GM18502 (cell line): ENCODE results near the gene SEC11C.
"Not testable (repeated sequence)": the region's sequence is repeated elsewhere in the genome, so short reads cannot be mapped to it uniquely, and the experiment has no call there.

Experiments
- ATAC-seq: cut with Tn5 transposase; IDR thresholded peaks from one replicate; pipeline ENCODE4 v1.9.1; 2021; ENCODE audit warnings: mild to moderate bottlenecking; ENCODE audit not compliant: unreplicated experiment, poor library complexity

Gene SEC11C

DNA sequence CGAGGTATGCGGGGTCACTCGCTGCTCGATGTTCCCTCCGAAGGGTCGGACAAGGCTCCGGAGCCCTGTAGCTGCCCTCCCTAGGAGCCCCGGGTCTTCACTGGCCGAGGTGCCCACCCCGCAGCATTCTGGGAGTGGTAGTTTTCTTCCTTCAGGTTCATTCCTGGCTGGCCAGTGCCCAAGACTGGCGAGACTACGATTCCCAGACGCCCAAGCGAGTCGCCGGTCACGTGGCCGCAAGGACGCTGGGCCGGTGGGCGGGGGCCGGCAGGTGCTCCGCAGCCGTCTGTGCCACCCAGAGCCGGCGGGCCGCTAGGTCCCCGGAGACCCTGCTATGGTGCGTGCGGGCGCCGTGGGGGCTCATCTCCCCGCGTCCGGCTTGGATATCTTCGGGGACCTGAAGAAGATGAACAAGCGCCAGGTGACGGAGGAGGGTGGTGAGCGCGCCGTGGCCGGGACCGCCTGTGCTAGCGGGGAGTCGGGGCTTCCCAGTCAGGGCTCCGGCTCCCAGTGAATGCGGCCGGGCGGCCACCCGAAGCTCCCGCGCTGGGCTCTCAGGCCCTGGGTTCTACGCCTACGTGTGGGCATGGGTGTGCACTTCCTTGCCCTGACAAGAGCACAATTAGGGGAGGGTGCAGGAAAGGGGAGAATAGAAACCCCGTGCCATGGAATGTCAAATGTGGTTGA is at the start of gene SEC11C:
SEC11C (plus strand) TSS at position 270 of the 687 bp plus-strand sequence; CDS start at position 335, 65 bp downstream.
- peak; percentile 82 for ATAC-seq

DNA sequence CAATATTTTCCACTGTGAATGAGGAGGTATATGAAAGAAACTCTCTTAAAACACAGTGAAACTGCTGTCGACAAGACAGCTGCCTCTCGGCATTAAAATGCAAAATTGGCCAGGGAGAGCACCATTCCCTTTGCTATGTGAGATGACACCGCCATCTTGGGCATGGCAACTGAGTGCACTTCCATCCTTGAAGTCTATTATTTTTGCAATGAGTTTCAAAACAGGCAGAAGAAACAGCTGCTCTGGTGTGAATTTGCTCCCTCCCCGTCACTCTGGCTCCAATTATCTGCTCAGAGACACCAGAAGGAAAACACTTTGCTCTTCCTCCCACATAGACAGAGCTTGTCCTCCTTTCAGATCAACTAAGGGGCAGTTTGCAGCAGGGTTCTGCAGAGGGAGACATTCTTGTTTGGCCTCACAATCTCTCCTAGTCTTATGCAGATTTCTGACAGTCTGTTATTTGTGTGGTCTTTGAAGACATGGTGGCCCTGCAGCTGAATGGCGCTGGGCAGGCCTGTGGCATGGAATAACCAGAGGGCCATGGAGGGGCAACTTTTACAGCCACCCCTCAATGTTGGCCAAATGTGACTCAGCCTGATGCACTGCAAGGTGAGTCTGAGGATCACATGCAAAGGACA is 48.6 kb upstream of the SEC11C start:
- no peak for ATAC-seq

DNA sequence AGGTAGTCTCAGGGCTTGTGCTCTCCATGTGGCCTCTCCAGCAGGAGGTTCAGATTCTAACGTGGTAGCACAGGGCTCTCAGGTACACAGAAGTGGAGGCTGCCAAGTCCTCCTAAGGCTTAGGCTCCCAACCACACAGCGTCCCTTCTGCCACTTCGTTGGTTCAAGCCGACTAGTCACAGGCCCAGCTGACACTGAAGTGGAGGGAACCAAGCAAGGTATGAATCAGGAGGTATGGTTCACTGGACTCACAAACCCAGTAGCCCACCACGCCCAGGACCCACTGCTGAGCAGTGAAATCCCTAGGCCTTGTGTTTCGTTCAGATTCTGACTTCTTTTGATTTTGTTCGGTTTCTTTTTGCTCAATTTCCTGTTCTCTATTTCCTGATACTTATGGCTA is 46.0 kb upstream of the SEC11C start:
- ATAC-seq = peak; percentile 54

DNA sequence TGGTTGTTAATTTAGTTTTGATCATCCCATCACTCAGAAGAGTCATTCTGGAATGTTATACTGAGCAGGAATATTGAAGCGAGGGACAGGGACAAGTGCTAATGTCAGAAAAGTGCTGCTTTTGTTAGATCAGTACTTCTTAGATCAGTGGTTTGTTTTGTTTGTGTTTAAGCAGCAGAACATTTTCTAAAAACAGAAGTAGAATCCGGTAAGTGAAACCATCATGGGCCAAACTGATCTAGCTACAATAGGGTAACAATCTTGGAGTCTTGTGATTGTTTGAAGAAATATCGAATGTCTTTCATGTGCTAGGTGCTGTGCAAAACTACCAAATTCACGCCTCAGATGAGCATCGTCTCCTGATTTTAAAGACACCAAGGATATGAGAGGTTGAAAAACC is 45.1 kb upstream of the SEC11C start:
- no peak for ATAC-seq

DNA sequence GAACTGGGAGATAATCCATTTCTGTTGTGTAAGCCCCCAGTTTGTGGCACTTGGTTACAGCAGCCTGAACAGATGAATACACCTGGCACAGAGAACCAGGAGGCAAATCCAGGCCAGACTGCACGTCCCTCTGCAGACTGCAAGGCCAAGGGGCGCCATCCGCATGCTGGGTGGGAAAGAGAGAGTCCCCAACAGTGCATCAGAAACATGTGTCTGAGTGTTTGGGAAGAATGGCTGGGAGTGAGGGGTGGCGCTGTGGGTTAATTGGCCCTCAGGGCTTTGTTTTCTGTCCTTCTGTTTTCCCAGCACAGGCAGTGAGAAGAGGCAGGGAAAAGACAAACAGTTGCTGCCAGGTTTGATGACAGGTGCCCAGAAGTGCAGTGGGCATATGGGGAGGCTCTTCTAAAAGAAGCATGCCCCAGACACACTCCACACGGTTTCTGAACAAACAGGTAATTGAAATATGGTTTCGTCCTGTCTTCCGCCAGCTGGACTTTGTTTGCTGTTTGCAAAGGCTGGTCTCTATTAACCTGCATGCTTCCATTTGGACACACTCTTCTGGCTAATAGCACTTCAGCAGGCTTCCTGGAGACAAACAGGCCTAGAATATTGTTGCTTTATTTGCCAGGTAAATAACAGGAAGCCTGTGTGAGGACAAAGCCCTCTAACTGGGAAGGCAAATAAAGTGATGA is 43.4 kb upstream of the SEC11C start:
- no peak for ATAC-seq

DNA sequence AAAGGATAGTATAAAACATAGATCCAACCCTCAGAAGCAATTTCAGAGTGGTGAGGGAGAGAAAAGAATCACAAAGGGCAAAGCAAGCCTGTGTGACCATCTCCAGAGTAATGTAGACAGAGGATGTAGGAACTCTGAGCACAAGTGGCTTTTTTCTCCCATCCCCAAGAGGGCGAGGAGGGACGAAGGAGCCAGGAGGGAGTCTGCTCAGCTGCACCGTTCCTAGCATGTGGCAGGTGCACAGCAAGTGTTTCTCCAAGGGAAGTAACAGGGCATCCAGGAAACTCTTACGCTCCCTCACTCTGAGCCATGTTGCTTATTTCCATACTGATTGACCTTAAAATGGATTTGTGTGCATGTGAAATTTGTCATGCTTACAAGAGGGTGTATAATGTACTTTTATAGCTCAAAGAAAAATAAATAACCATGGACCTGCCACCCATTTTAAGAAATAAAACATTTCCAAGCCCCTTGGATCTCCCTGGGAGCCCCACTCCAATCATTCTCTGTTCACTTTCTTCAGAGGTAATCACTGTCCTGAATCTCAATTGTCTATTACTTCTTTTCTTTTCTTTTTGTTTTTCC is 37.8 kb upstream of the SEC11C start:
- ATAC-seq = no peak

DNA sequence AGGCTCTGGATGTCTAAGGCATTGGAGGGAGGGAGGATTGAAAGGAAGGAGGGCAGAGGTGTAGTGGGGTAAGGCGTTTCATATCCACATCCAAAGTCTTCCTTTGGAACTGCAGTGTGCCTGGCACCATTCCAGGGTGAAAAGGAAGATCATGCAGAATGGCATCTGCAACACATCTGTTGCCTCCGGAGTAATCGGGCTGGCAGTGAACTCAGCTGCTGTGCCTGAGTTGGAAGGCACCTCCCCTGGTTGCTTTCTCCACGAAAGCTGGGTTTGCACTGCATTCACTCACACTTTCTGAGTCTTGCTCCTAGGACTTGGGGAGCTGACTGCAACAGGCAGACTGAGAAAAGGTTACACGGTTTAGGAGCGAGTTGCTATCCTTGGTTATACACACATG is 30.3 kb upstream of the SEC11C start:
- no peak for ATAC-seq

DNA sequence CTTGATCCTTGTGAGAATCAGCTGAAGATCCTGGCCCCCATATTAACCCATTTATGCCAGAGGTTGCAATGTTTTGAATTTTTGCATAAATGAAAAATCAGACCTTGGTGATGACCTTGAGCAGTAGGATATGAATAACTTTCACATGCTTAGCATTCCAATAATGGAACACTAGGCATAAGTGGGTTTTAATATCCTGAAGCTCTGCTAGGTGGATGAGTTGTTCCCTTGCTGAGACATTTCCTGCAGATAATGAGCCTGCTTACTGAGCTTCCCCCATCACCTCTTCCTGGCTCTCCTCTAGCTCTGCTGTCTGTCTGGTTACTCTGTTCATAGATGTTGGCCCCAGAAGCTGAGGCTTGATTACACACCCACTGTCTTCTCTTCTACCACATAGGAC is 25.5 kb upstream of the SEC11C start:
- ATAC-seq = no peak

DNA sequence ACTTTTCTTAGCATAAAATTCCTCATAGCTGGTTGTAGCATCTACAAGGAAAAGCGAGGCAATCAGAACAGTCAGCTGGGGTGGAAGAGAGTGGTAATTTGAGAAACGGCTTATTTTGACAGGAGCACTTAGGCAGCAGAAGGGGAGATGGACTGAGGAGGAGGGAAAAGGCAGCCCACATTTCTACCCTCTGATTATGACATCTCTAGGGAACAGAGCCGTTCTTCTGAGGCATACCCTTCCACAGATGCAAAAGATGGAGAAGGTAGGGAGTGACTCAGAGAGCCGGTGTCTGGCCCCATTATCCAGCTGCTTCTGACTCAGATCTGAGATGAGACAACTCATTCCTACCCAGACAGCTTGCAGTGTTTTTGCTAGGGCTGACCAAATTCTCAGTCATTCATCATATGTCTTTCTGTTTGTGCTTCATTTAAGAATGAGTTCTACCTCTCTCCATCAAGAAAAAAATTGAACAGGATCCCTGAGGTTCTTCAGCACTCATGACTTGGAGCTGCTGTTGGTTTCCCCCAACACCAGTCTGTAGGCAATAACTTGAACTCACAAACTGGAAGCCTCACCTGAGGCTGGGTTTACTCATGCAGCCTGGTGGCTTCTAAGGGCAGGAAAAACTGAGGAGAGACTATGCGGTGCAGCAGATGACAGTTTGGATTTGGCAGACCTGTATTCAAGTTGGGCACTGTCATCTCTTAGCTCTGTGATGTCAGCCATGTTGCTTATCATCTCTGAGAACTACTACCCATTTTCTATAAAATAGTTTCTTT is 15.9 kb upstream of the SEC11C start:
- peak; percentile 60 for ATAC-seq

DNA sequence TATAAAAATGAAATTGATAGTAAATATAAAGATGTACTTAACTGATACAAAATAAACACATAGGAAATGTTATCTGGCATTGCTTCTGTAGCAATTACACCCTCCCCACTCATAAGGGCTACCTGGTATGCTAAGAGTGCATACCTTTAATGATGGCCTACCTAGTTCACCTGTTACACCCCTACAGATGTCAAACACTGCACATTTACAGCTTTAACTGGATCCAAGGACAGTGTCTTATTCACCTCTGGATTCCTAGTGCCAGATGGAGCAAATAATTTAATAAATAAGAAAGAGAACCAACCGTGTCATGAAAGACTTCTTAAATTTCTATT is 15.3 kb upstream of the SEC11C start:
- ATAC-seq = no peak

DNA sequence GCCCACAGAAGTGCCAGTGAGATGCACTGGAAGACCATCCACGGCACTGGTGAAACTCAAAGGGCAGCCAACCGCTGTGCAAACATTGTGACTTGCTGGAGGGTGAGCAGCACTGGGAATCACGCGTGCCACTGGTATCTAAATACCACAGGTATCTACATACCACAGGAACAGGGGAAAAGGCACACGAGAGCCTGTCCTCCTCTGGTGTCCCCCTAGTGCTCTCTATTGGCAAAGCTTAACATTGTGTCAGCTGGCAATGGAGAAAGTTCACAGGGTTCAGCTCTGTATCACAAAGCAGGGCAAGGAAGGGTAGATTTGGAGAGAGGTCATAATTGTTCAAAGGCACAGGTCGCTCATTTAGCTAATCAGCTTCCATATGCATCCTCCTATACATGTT is 12.6 kb upstream of the SEC11C start:
- ATAC-seq = no peak

DNA sequence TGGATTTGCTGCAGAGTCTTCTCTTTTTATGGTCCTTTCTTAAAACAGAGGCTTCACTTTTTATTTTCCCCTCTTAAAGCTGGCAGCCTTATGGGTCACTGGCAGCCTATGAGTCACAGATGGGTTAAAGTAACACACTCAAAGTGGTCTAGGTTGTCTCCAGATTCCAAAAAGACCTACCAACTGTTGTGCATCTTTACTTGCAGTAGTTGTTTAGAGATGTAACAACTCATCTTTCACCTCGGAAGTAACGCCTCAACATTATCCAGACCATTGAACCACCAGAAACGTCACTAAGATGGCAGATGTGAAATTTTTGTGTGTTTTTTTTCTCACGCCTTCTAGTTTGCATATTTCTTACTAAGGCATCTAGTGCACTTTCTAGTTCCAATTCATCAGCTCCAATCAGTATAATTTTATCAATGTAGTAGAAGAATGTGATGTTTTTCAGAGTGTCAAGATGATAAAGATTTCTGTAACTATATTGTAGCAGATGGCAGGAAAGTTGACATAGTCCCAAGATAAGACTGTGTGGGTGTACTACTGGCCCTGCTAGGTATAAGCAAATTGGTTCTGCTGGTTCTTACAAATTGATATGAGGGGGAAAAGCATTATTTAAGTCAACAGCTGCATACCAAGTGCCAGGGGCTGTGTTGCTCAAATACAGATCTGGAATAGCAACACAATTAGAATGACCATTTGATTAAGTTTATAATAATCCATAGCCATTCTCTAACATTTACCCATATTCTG is 9.6 kb upstream of the SEC11C start:
- ATAC-seq = no peak

DNA sequence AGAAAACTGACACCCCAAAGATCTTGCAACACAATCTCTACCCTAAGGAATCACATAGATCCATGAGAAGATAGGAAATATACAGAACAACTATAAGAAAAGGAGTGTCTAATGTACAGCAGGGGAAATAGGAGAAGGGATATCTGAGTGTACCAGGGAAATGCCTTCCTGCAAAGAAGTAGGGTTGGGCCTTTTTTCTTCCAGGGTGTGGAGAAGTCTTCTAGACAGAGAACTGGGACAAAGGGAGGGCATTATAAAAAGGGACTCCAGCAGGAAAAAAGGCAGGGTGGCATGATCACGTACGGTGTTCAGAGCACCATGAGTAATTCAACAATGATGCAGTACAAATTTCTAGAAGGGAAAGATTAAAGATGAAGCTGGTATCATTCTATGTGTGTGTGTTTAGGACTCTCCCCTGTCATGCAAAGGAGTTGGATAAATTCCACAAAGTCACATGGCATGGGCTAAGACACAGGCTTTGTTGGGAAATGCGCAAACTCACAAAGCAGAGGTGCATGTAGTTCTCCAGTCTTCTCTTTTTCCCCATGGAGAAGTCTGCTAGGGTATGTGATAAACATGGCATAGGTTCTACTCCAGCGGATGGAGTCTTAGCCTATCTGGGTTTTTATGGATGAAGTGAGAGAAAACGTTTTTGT is 6.7 kb upstream of the SEC11C start:
- no peak for ATAC-seq

DNA sequence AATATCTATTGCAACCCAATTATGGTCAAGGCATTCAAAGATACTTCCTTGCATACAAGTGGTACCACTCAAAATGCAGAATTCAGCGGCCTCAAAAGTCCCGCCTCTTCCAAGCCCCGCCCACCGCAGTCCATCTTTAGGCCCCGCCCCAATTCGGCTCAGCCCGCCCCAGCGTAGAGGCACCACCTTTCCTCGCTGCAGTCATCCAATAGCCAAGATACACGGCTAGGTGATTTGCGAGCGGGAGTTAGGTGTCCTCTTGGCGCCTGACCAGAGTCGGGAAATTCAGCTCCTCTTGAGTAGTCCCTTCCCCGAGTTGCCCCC is 431 bp upstream of the SEC11C start:
- peak; percentile 76 for ATAC-seq

DNA sequence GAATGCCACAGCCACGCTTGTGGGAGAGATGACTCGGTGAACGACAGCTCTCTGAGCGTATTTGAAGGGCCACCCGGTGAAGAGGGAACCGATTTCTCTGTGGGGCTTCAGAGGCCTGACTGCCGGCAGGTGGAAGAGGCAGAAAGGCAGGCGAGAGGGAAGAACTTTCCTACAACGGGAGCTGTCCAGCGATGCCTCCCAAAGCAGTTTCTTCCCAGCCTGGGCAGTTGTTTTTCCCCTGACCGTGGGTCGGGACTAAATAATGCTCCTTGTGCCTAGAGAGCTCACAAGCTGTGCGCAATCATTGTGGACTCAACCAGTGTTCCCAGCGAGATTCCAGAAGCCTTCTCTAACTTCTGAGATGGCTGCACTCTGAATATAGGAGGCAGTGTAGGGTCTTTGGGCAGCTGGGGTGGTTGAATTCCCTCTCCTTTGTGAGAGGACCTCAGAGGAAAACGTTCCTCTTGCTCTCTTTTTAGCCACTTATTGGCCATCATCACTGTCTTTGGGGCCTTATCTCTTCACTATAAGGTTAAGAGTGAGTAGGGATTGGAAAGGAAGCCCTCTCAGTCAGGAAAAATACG is 710 bp downstream of the SEC11C start:
- peak; percentile 1 for ATAC-seq

DNA sequence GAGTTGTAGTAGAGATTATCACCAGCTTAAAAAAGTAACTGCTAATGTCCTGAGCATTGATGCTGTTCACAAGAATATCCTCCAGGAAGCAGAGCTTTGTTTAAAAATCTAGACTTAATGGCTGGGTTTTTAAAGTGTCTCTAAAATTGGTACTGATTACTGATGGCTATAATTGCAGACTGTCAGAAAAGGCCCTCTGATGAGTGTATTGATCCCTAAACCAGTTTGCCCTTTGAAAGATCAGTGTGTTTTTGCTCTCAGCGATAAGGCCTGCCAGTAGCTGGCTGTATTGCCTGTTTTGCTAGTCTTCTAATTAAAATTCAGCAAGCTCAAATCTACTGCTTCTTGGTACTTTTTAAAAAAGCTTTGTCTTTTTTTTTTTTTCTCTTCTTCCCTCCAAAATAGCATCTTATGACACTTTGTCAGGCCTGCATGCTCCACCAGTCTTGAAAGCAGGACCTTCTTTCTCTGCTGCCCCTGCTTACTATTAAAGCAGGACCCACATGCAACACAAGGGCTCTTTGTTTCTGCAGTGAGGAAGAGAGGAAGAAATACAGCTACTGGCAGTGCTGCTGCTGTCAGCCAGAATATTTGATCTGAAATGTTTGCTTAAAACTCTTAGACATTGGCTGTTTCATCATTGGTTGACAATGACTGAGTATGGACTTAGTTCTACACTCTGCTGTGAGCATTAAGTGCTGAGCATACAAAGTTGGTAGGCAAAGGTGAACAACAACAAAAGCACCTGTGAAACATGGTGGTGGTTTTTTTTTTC is 1.8 kb downstream of the SEC11C start:
- no peak for ATAC-seq

DNA sequence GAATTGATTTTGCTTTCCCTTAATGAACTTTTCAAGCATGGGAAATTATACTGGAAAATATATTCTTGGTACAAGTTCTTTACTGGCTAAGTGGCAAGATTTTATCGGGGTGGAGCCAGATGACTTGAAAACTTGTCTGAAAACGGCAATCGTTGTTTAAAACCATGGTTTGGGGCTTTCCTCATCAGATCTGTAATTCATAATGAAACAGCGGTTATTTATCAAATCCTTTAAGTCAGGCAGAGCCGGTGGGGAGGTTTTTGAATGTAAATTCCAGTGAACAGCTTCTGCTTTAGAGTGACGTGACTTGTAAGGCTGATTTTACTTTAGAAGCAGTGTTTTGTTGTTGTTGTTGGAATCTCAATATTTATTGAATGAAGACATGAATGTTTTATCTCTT is 2.6 kb downstream of the SEC11C start:
- no peak for ATAC-seq

DNA sequence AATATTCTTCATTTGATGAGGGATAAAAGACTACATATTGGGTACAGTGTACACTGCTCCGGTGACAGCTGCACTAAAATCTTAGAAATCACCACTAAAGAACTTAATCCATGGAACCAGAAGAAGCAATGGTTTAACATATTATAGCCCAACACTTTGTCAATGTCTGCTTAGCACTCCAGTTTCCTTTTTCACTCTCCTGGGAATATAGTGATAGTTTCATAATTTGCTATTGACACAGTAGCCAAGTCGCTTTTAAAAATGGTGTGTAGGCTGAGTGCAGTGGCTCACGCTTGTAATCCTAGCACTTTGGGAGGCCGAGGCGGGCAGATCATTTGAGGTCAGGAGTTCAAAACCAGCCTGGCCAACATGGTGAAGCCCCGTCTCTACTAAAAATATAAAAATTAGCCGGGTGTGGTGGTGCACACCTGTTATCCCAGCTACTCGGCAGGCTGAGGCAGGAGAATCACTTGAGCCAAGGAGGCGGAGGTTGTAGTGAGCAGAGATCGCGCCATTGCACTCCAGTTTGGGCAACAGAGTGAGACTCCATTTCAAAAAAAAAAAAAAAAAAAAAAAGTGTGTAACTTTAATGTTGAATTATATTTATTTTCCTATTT is 3.2 kb downstream of the SEC11C start:
- ATAC-seq = not testable (repeated sequence)
